ENCODE measurements around the gene ARMC12. TPM values are rescaled to one million over a fixed set of nuclear protein-coding genes. Genes with fewer than 3 reads are reported as not detected.

Gene ARMC12
- polyA plus RNA-seq, 1 donor (not counting 4 experiments of a cell fraction or from before 2014, with no cell fraction given): 0.54 TPM

DNA sequence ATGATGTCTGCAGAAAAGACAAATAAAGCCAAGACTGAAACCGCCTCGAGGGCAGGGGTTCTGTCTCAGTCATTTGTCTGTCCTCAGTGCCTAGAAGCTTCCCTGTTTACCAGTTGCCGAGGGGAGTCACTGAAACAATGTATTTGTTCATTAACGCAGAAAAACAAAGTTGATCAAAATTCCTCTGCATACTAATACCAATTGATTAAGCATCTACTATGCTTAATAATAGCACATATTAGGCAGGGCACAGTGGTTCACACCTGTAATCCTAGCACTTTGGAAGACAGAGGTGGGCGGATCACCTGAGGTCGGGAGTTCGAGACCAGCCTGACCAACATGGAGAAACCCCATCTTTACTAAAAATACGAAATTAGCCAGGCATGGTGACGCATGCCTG lies 46.3 kb upstream of the ARMC12 start:
- Histone ChIP-seq H3K4me1 (ENCODE audit: control insufficient read depth, extremely low read depth, insufficient read depth, low read length) (peaks cover 7% of the 10 kb centered on the region), H3K9me3 (ENCODE audit: control insufficient read depth, low read depth, low read length) (peaks cover 5% of the 10 kb centered on the region), H3K27ac (ENCODE audit: control insufficient read depth, insufficient read depth, low read length) (no peak overlapping the region), H3K27me3 (ENCODE audit: control insufficient read depth, extremely low read depth, insufficient read depth, low read length) (no peaks in the 10 kb centered on the region), H2AFZ (ENCODE audit: control insufficient read depth, low read length) (no peak overlapping the region), H4K20me1 (ENCODE audit: control insufficient read depth, extremely low read depth, insufficient read depth, low read length) (no peaks in the 10 kb centered on the region), H3K36me3 (ENCODE audit: control insufficient read depth in 2 of 2, extremely low read depth in 1 of 2, insufficient read depth in 2 of 2, low read length in 2 of 2) (no peaks in the 10 kb centered on the region), H3K79me2 (ENCODE audit: control insufficient read depth, insufficient read depth, low read length) (peaks cover 30% of the 10 kb centered on the region), H3K9ac (ENCODE audit: control insufficient read depth, extremely low read depth, insufficient read depth, low read length) (no peak overlapping the region), H3K4me3 (ENCODE audit: control insufficient read depth in 2 of 3, extremely low read depth in 1 of 3, insufficient read depth in 2 of 3, low read depth in 1 of 3, low read length in 3 of 3) (no peak overlapping the region), H3K4me2 (ENCODE audit: control insufficient read depth, extremely low read depth, insufficient read depth, low read depth, low read length) (no peak overlapping the region), H3K9me1 (ENCODE audit: control insufficient read depth, extremely low read depth, insufficient read depth, low read length) (no peaks in the 10 kb centered on the region)
- DNase-seq (ENCODE audit: low read depth, low spot score) (no peak), FAIRE-seq (no peak)
- no peak for TF ChIP-seq EZH2 (IDR thresholded peaks at IDR 0.05; ENCODE audit: low read length)
- TF ChIP-seq, protein P1, sequence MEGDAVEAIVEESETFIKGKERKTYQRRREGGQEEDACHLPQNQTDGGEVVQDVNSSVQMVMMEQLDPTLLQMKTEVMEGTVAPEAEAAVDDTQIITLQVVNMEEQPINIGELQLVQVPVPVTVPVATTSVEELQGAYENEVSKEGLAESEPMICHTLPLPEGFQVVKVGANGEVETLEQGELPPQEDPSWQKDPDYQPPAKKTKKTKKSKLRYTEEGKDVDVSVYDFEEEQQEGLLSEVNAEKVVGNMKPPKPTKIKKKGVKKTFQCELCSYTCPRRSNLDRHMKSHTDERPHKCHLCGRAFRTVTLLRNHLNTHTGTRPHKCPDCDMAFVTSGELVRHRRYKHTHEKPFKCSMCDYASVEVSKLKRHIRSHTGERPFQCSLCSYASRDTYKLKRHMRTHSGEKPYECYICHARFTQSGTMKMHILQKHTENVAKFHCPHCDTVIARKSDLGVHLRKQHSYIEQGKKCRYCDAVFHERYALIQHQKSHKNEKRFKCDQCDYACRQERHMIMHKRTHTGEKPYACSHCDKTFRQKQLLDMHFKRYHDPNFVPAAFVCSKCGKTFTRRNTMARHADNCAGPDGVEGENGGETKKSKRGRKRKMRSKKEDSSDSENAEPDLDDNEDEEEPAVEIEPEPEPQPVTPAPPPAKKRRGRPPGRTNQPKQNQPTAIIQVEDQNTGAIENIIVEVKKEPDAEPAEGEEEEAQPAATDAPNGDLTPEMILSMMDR (optimal IDR thresholded peaks at IDR 0.05 in 1 of 3, IDR thresholded peaks at IDR 0.05 in 1 of 3, conservative IDR thresholded peaks at IDR 0.05 in 1 of 3; ENCODE audit: extremely low read depth in 1 of 3, insufficient read depth in 2 of 3, low read length in 3 of 3): no peak
- dilution Hi-C loops (cut with MboI; ENCODE audit: extremely low pct_ligation_motif_present, low sequenced_read_pairs): no loop called here

DNA sequence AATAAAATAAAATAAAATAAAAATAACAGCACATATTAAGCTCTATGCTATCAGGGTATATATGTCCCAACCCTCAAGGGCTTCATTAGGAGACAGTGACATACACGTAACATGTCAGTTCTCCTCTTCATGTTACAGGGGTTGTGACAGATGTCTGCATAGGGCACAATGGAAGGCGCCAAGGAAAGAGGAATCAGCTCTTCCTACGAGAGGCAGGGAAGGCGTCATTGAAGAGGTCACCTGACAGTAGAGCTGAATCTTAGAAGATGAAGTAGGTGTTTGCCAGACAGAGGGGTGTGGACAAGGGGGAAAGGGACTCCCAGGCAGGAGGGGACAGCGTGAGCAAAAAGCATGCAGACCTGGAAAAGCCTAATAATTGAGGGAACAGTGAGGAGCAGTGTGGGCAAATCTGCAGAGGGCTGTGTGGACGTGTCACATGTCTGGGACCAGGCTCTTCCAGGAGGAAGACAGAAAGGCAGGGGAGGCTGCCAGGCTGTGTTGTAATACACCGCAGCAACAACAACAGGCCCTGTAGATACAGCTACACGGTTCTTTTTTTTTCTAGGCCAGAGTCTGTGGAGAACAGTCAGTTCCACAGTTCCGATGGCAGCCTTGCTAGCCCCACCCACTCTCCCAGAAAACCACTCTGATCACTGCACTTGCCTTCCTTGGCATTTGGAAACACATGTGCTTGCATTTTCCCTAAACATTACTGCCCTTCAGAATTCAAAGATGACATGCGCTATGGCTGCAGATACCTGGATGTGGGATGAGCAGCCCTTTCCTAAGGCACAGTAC lies 45.6 kb upstream of the ARMC12 start:
- DNase-seq (ENCODE audit: low read depth, low spot score) (no peak), FAIRE-seq (no peak)
- no peak for TF ChIP-seq EZH2 (IDR thresholded peaks at IDR 0.05; ENCODE audit: low read length)
- TF ChIP-seq, protein P1 (optimal IDR thresholded peaks at IDR 0.05 in 1 of 3, IDR thresholded peaks at IDR 0.05 in 1 of 3, conservative IDR thresholded peaks at IDR 0.05 in 1 of 3; ENCODE audit: extremely low read depth in 1 of 3, insufficient read depth in 2 of 3, low read length in 3 of 3): no peak

More for the DNA sequence above, 45.6 kb upstream of the ARMC12 start:
- Histone ChIP-seq H3K9me3 (ENCODE audit: control insufficient read depth, low read depth, low read length) (peaks cover 5% of the 10 kb centered on the region), H3K9ac (ENCODE audit: control insufficient read depth, extremely low read depth, insufficient read depth, low read length) (no peak overlapping the region), H4K20me1 (ENCODE audit: control insufficient read depth, extremely low read depth, insufficient read depth, low read length) (no peaks in the 10 kb centered on the region), H3K27me3 (ENCODE audit: control insufficient read depth, extremely low read depth, insufficient read depth, low read length) (no peaks in the 10 kb centered on the region), H3K4me2 (ENCODE audit: control insufficient read depth, extremely low read depth, insufficient read depth, low read depth, low read length) (peak overlapping the region; percentile 9), H3K4me3 (ENCODE audit: control insufficient read depth in 2 of 3, extremely low read depth in 1 of 3, insufficient read depth in 2 of 3, low read depth in 1 of 3, low read length in 3 of 3) (no peak overlapping the region), H3K9me1 (ENCODE audit: control insufficient read depth, extremely low read depth, insufficient read depth, low read length) (no peaks in the 10 kb centered on the region), H3K27ac (ENCODE audit: control insufficient read depth, insufficient read depth, low read length) (no peak overlapping the region), H3K79me2 (ENCODE audit: control insufficient read depth, insufficient read depth, low read length) (peaks cover 22% of the 10 kb centered on the region), H3K36me3 (ENCODE audit: control insufficient read depth in 2 of 2, extremely low read depth in 1 of 2, insufficient read depth in 2 of 2, low read length in 2 of 2) (no peaks in the 10 kb centered on the region), H3K4me1 (ENCODE audit: control insufficient read depth, extremely low read depth, insufficient read depth, low read length) (no peaks in the 10 kb centered on the region), H2AFZ (ENCODE audit: control insufficient read depth, low read length) (peak overlapping the region; percentile 79)
- dilution Hi-C loops (cut with MboI; ENCODE audit: extremely low pct_ligation_motif_present, low sequenced_read_pairs): no loop called here
